Esophagus muscularis mucosa (tissue), 4 donors: Measurements from ENCODE around the gene PIGM. TPM values are rescaled to one million over a fixed set of nuclear protein-coding genes. Genes with fewer than 3 reads are reported as not detected.

Experiments
- DNase-seq: peaks from one replicate; pipeline ENCODE4 v3.0.0-alpha.2; 2017; ENCODE audit errors: extremely low spot score
- H3K27ac ChIP-seq, 4 donors: fragments of 200-600 bp; sonication (generic); replicated peaks in 1 of 4; 1 replicate in 3 of 4; 2 replicates in 1 of 4; pipeline ENCODE4 v1.5.1; 2016 to 2019; ENCODE audit warnings: mild to moderate bottlenecking in 1 of 4
- H3K27me3 ChIP-seq, 4 donors: fragments of 200-600 bp; sonication (generic); one replicate each; pipeline versions ENCODE4 v1.5.1 to v1.6.0; 2016 to 2019
- H3K36me3 ChIP-seq, 4 donors: fragments of 200-600 bp; sonication (generic); one replicate each; pipeline ENCODE4 v1.5.1; 2016 to 2019
- H3K4me1 ChIP-seq, 4 donors: fragments of 200-600 bp; sonication (generic); one replicate each; pipeline ENCODE4 v1.5.1; 2016 to 2019
- H3K4me3 ChIP-seq, 4 donors: fragments of 200-600 bp; sonication (generic); 1 replicate in 2 of 4; 2 replicates in 2 of 4; pipeline ENCODE4 v1.5.1; 2016 to 2019; ENCODE audit warnings: mild to moderate bottlenecking in 4 of 4, moderate library complexity in 1 of 4
- H3K9me3 ChIP-seq, 4 donors: fragments of 200-600 bp; sonication (generic); 1 replicate in 3 of 4; 2 replicates in 1 of 4; pipeline ENCODE4 v1.5.1; 2016 to 2019
- CTCF ChIP-seq, 3 experiments: fragments of 200-600 bp in 2 of 3; fragments of 450-650 bp in 1 of 3; sonication (generic) in 2 of 3; IDR thresholded peaks; one replicate each; pipeline ENCODE4 v1.5.1; 2017 to 2019; ENCODE audit warnings: antibody characterized with exemption in 3 of 3, mild to moderate bottlenecking in 2 of 3, moderate library complexity in 1 of 3
- EP300 ChIP-seq: sonication (generic); formaldehyde crosslinking; IDR thresholded peaks from one replicate; pipeline ENCODE4 v1.6.1; 2017; ENCODE audit warnings: antibody characterized with exemption
- POLR2A ChIP-seq: fragments of 450-650 bp; IDR thresholded peaks from one replicate; pipeline ENCODE4 v1.6.1; 2017; ENCODE audit warnings: antibody characterized with exemption, moderate library complexity, mild to moderate bottlenecking, low read depth
- POLR2AphosphoS5 ChIP-seq, 2 donors: sonication (generic); formaldehyde crosslinking; IDR thresholded peaks; one replicate each; pipeline ENCODE4 v1.6.1; 2017; ENCODE audit warnings: antibody characterized with exemption in 2 of 2
- WGBS: methylation state at CpG from one replicate; pipeline ENCODE4 v1.1.5; 2018; 5-methylcytosine and 5-hydroxymethylcytosine counted together
- intact Hi-C: fragments of 100-400 bp; cut with DNase I; formaldehyde crosslinking; loops from one replicate; pipeline ENCODE4 v1.15.1; 2023
- total RNA-seq, 4 donors: library from RNA; depleted of rRNA; stranded (reverse); fragments of >200 nt; gene quantifications; one replicate each; pipeline versions ENCODE4 v1.1.0 to v1.2.1, GENCODE V29; 2016

The PIGM gene
- total RNA-seq, 4 donors from 2014 or later = 2.8 to 4.9 (median 4.6) TPM

DNA sequence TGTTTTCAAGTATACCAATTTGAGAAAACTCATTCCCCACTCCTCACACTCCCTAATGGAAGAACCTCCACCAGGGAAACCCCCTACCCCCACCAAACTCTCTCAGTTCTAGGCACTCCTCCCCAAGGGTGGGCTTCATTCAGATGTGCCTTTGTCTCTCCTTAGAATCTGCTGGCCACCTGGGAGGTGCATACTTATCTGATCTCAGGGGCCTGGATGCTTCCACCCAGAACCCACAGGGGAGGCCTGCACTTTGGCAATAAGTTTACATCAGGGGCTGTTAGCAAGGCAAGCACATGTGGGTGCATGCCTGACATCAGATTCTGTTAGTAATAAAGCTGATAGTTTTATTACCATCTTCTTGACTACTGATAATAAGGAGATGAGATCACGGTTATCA lies 45.3 kb downstream of the PIGM start:
- no peak overlapping the region for H3K4me3 ChIP-seq
- H3K4me1 ChIP-seq = no peaks in the 10 kb centered on the region
- 100% methylated on average over 1 of the region's 1 CpG for WGBS
- DNase-seq = peak; percentile 85
- no peaks in the 10 kb centered on the region for H3K36me3 ChIP-seq
- H3K9me3 ChIP-seq = no peaks in the 10 kb centered on the region
- no peak for TF ChIP-seq EP300
- TF ChIP-seq POLR2A = no peak
- H3K27ac ChIP-seq = no peak overlapping the region
- intact Hi-C loops = no loop called here
- H3K27me3 ChIP-seq = peaks cover 0 to 10% (median 2%) of the 10 kb centered on the region in 4 donors

- no peak overlapping the region for H3K27ac ChIP-seq
- no peak overlapping the region for H3K4me3 ChIP-seq
- no peak for TF ChIP-seq POLR2A
- 88% methylated on average over 2 of the region's 2 CpGs for WGBS
- no peaks in the 10 kb centered on the region for H3K9me3 ChIP-seq
- no peaks in the 10 kb centered on the region for H3K4me1 ChIP-seq
- H3K36me3 ChIP-seq = no peaks in the 10 kb centered on the region
- intact Hi-C loops = no loop called here
- peak; percentile 37 for DNase-seq
- peaks cover 0 to 10% (median 2%) of the 10 kb centered on the region in 4 donors for H3K27me3 ChIP-seq
These were observed 45.7 kb downstream of the PIGM start for GRCh38 chr1:159986093-159986492.

- no peak for TF ChIP-seq POLR2A
- TF ChIP-seq CTCF (IDR thresholded peaks at IDR 0.05) = no peak
- no peak for TF ChIP-seq EP300
- no peak for TF ChIP-seq POLR2AphosphoS5 (IDR thresholded peaks at IDR 0.05)
- H3K9me3 ChIP-seq = no peaks in the 10 kb centered on the region
- H3K4me3 ChIP-seq = no peak overlapping the region
- no peaks in the 10 kb centered on the region for H3K36me3 ChIP-seq
- H3K27me3 ChIP-seq = peaks cover 0 to 10% (median 0%) of the 10 kb centered on the region in 4 donors
- 93% methylated on average over 6 of the region's 6 CpGs for WGBS
- intact Hi-C loops = no loop called here
- DNase-seq = peak; percentile 68
- no peak overlapping the region for H3K27ac ChIP-seq
- H3K4me1 ChIP-seq = no peaks in the 10 kb centered on the region
These were observed 46.3 kb downstream of the PIGM start for GRCh38 chr1:159985473-159985872.

DNA sequence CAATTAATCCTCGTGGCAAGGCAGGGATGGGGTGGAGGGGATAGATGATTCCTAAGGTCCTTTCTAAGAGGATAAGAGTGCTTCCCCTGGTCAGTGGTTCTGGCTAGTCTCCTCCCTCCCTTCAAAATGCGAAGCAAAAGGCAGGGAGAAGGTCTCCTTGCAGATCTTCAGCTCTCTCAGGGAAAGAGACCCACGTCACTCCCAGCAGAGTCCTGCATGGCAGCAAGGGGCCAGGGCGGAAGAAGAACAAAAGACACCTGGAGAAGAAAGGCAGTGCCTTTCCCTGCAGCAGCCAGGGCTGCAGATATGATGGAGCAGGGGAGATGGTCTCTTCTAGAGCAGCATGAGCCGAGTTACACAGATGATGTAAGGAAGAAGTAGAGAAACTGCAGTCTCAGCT lies 48.1 kb downstream of the PIGM start:
- Histone ChIP-seq H3K36me3 (no peaks in the 10 kb centered on the region), H3K27ac (no peak overlapping the region), H3K27me3 (peaks cover 0 to 6% (median 0%) of the 10 kb centered on the region in 4 donors), H3K9me3 (no peaks in the 10 kb centered on the region), H3K4me1 (peaks cover 0 to 10% (median 4%) of the 10 kb centered on the region in 4 donors), H3K4me3 (no peak overlapping the region)
- TF ChIP-seq POLR2A (no peak), POLR2AphosphoS5 (IDR thresholded peaks at IDR 0.05) (no peak), CTCF (IDR thresholded peaks at IDR 0.05) (no peak), EP300 (no peak)
- WGBS = 73% methylated on average over 5 of the region's 5 CpGs
- intact Hi-C loops = no loop called here
- DNase-seq = peak; percentile 60

GRCh38 chr1:159982280-159982679 lies 49.5 kb downstream of the PIGM start:
- intact Hi-C loops = no loop called here
- WGBS = 74% methylated on average over 5 of the region's 6 CpGs

More at GRCh38 chr1:159982280-159982679, 49.5 kb downstream of the PIGM start:
- no peaks in the 10 kb centered on the region for H3K27me3 ChIP-seq
- no peak overlapping the region for H3K27ac ChIP-seq
- no peak for TF ChIP-seq EP300
- TF ChIP-seq CTCF (IDR thresholded peaks at IDR 0.05) = no peak
- TF ChIP-seq POLR2AphosphoS5 (IDR thresholded peaks at IDR 0.05) = no peak
- no peak for TF ChIP-seq POLR2A
- no peaks in the 10 kb centered on the region for H3K36me3 ChIP-seq
- H3K9me3 ChIP-seq = no peaks in the 10 kb centered on the region
- no peak overlapping the region for H3K4me3 ChIP-seq
- H3K4me1 ChIP-seq = peaks cover 0 to 10% (median 4%) of the 10 kb centered on the region in 4 donors
- DNase-seq = peak; percentile 70
